GM12878 (cell line): ENCODE results near the gene LIMK1.

Experiments used
- FOXK2 ChIP-seq: fragments of 450-650 bp; IDR thresholded peaks from 2 replicates; pipeline ENCODE4 v1.6.1; 2017; ENCODE audit warnings: mild to moderate bottlenecking, moderate library complexity
- POLR2A ChIP-seq: IDR thresholded peaks from 2 replicates; pipeline ENCODE4 v1.6.1; 2011; ENCODE audit warnings: low read depth, mild to moderate bottlenecking, low read length
- TF ChIP-seq, protein P1 (sequence below): IDR thresholded peaks from 2 replicates; pipeline ENCODE4 v1.6.1; 2011; ENCODE audit warnings: borderline replicate concordance, low read depth, mild to moderate bottlenecking, moderate library complexity, low read length; ENCODE audit not compliant: insufficient read depth, poor library complexity, severe bottlenecking
- TF ChIP-seq, protein P2 (sequence below), 3 experiments: IDR thresholded peaks in 2 of 3; conservative IDR thresholded peaks in 1 of 3; 2 replicates each; pipeline ENCODE4 v1.5.1; 2011; ENCODE audit warnings: low read depth in 3 of 3, low read length in 3 of 3, mild to moderate bottlenecking in 3 of 3, control low read depth in 2 of 3, moderate library complexity in 2 of 3, inconsistent platforms in 1 of 3, mixed read lengths in 1 of 3; ENCODE audit not compliant: control insufficient read depth in 2 of 3, insufficient read depth in 1 of 3; ENCODE audit errors: extremely low read depth in 1 of 3
- TF ChIP-seq, protein P3 (sequence below): IDR thresholded peaks from 2 replicates; pipeline ENCODE4 v1.6.1; 2011; ENCODE audit warnings: low read depth, low read length, improper control_type of control experiment, borderline replicate concordance

DNA sequence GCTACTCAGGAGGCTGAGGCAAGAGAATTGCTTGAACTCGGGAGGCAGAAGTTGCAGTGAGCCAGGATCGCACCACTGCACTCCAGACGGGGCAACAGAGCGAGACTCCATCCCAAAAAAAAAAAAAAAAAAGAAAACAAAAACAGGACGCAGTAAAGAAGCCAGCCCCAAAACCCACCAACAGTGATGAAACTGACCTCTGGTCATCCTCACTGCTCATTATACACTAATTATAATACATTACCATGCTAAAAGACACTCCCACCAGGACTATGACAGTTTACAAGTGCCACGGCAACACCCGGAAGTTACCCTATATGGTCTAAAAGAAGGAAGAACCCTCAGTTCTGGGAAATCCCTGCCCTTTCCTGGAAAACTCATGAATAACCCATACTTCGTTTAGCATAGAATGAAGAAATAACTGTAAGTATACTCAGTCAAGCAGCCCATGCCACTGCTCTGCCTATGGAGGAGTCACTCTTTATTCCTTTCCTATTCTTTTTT lies 50.6 kb downstream of the LIMK1 start:
- TF ChIP-seq, protein P1, sequence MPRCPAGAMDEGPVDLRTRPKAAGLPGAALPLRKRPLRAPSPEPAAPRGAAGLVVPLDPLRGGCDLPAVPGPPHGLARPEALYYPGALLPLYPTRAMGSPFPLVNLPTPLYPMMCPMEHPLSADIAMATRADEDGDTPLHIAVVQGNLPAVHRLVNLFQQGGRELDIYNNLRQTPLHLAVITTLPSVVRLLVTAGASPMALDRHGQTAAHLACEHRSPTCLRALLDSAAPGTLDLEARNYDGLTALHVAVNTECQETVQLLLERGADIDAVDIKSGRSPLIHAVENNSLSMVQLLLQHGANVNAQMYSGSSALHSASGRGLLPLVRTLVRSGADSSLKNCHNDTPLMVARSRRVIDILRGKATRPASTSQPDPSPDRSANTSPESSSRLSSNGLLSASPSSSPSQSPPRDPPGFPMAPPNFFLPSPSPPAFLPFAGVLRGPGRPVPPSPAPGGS, result no peak
- TF ChIP-seq FOXK2 (no peak), POLR2A (no peak)
- TF ChIP-seq, protein P2, sequence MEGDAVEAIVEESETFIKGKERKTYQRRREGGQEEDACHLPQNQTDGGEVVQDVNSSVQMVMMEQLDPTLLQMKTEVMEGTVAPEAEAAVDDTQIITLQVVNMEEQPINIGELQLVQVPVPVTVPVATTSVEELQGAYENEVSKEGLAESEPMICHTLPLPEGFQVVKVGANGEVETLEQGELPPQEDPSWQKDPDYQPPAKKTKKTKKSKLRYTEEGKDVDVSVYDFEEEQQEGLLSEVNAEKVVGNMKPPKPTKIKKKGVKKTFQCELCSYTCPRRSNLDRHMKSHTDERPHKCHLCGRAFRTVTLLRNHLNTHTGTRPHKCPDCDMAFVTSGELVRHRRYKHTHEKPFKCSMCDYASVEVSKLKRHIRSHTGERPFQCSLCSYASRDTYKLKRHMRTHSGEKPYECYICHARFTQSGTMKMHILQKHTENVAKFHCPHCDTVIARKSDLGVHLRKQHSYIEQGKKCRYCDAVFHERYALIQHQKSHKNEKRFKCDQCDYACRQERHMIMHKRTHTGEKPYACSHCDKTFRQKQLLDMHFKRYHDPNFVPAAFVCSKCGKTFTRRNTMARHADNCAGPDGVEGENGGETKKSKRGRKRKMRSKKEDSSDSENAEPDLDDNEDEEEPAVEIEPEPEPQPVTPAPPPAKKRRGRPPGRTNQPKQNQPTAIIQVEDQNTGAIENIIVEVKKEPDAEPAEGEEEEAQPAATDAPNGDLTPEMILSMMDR (IDR thresholded peaks at IDR 0.05 in 2 of 3, conservative IDR thresholded peaks at IDR 0.05 in 1 of 3; ENCODE audit: control insufficient read depth in 2 of 3, extremely low read depth in 1 of 3, insufficient read depth in 1 of 3, low read depth in 3 of 3, low read length in 3 of 3), result no peak
- TF ChIP-seq, protein P3, sequence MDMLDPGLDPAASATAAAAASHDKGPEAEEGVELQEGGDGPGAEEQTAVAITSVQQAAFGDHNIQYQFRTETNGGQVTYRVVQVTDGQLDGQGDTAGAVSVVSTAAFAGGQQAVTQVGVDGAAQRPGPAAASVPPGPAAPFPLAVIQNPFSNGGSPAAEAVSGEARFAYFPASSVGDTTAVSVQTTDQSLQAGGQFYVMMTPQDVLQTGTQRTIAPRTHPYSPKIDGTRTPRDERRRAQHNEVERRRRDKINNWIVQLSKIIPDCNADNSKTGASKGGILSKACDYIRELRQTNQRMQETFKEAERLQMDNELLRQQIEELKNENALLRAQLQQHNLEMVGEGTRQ, result no peak
